HepG2 (cell line): Measurements from ENCODE around the gene RSF1. TPM values are rescaled to one million over a fixed set of nuclear protein-coding genes. Genes with fewer than 3 reads are reported as not detected.
A peak's percentile ranks its signal among the peaks of the same experiment; 100 is the strongest.

Experiments
- ADNP ChIP-seq: sonication (generic); formaldehyde crosslinking; IDR thresholded peaks from 2 replicates; pipeline ENCODE4 v1.4.0; 2020; ENCODE audit warnings: missing genetic modification reagents
- AGO1 ChIP-seq: fragments of 200-400 bp; formaldehyde crosslinking; IDR thresholded peaks from 2 replicates; pipeline ENCODE4 v1.6.1; 2017; ENCODE audit warnings: mild to moderate bottlenecking, low read depth, low read length, moderate library complexity; ENCODE audit not compliant: poor library complexity, severe bottlenecking
- CHD4 ChIP-seq: fragments of 200-600 bp; sonication (generic); IDR thresholded peaks from 2 replicates; pipeline ENCODE4 v1.7.0; 2017; ENCODE audit warnings: mild to moderate bottlenecking, low read length, borderline replicate concordance
- EEA1 ChIP-seq: sonication (generic); formaldehyde crosslinking; IDR thresholded peaks from 2 replicates; pipeline ENCODE4 v1.5.1; 2020; ENCODE audit warnings: mild to moderate bottlenecking, missing genetic modification reagents, borderline replicate concordance
- GMEB1 ChIP-seq: sonication (generic); formaldehyde crosslinking; IDR thresholded peaks from 2 replicates; pipeline ENCODE4 v1.5.1; 2020; ENCODE audit warnings: missing genetic modification reagents, mild to moderate bottlenecking, borderline replicate concordance
- HINFP ChIP-seq: sonication (generic); formaldehyde crosslinking; IDR thresholded peaks from 2 replicates; pipeline ENCODE4 v1.4.0; 2020; ENCODE audit warnings: low read depth, mild to moderate bottlenecking, missing genetic modification reagents
- KLF13 ChIP-seq: sonication (generic); formaldehyde crosslinking; IDR thresholded peaks from 2 replicates; pipeline ENCODE4 v1.4.0; 2020; ENCODE audit warnings: mild to moderate bottlenecking, missing genetic modification reagents
- POGZ ChIP-seq: sonication (generic); formaldehyde crosslinking; IDR thresholded peaks from 2 replicates; pipeline ENCODE4 v1.4.0; 2020; ENCODE audit warnings: mild to moderate bottlenecking, missing genetic modification reagents
- PRPF4 ChIP-seq: fragments of 200-400 bp; formaldehyde crosslinking; IDR thresholded peaks from 2 replicates; pipeline ENCODE4 v1.6.1; 2016; ENCODE audit warnings: low read length, low read depth; ENCODE audit not compliant: poor library complexity, severe bottlenecking
- REXO4 ChIP-seq: sonication (generic); formaldehyde crosslinking; IDR thresholded peaks from 2 replicates; pipeline ENCODE4 v1.8.0; 2022; ENCODE audit warnings: missing genetic modification reagents, mild to moderate bottlenecking, borderline replicate concordance
- THAP9 ChIP-seq: sonication (generic); formaldehyde crosslinking; IDR thresholded peaks from 2 replicates; pipeline ENCODE4; 2020; ENCODE audit warnings: missing genetic modification reagents, mild to moderate bottlenecking, borderline replicate concordance
- ZFYVE20 ChIP-seq: sonication (generic); formaldehyde crosslinking; IDR thresholded peaks from 2 replicates; pipeline ENCODE4 v1.8.0; 2023; ENCODE audit warnings: low read depth, mild to moderate bottlenecking, moderate library complexity, missing genetic modification reagents, borderline replicate concordance
- ZNF275 ChIP-seq: sonication (generic); formaldehyde crosslinking; IDR thresholded peaks from 2 replicates; pipeline ENCODE4 v1.8.0; 2022; ENCODE audit warnings: missing genetic modification reagents, mild to moderate bottlenecking, inconsistent platforms, borderline replicate concordance
- ZNF501 ChIP-seq: sonication (generic); formaldehyde crosslinking; IDR thresholded peaks from 2 replicates; pipeline ENCODE4 v1.5.1; 2020; ENCODE audit warnings: mild to moderate bottlenecking, moderate library complexity, missing genetic modification reagents
- ZNF543 ChIP-seq: sonication (generic); formaldehyde crosslinking; IDR thresholded peaks from 2 replicates; pipeline ENCODE4 v1.4.0; 2020; ENCODE audit warnings: mild to moderate bottlenecking, missing genetic modification reagents
- ZNF574 ChIP-seq: sonication (generic); formaldehyde crosslinking; IDR thresholded peaks from 2 replicates; pipeline ENCODE4 v1.4.0; 2020; ENCODE audit warnings: missing genetic modification reagents
- ZNF749 ChIP-seq: sonication (generic); formaldehyde crosslinking; IDR thresholded peaks from 2 replicates; pipeline ENCODE4 v1.8.0; 2022; ENCODE audit warnings: mild to moderate bottlenecking, missing genetic modification reagents, moderate library complexity, borderline replicate concordance
- polyA plus RNA-seq, 8 experiments: library from polyadenylated mRNA; depleted of rRNA in 3 of 8; stranded (reverse) in 7 of 8; unstranded in 1 of 8; fragments of >200 nt; fragmentation: Illumina TruSeq in 4 of 8; extraction: Trizol in 4 of 8; gene quantifications; 2 replicates each; pipeline versions ENCODE4 v1.2.1 to v1.2.3, GENCODE V29; 2011 to 2016; ENCODE audit warnings: low read depth in 4 of 8, missing spikeins in 1 of 8, mixed read lengths in 1 of 8; ENCODE audit not compliant: insufficient read depth in 1 of 8
- total RNA-seq, 5 experiments: library from RNA; depleted of rRNA; stranded (reverse); fragments of >200 nt; fragmentation: Illumina TruSeq; extraction: Trizol; gene quantifications; 2 replicates each; pipeline ENCODE4 v1.2.3, GENCODE V29; 2016; ENCODE audit warnings: low read depth in 1 of 5

The RSF1 gene
- total and polyA plus RNA-seq, 2 of the 13 experiments (the other 11 are each of a cell fraction or from before 2014, with no cell fraction given), result 15.5 to 33.1 TPM

GRCh38 chr11:77637345-77638165 is 183.0 kb downstream of the RSF1 start, which contains the start of gene CLNS1A (continued):
- peak; percentile 100 for TF ChIP-seq ZNF574
- TF ChIP-seq CHD4, result no peak
- no peak for TF ChIP-seq ADNP
- TF ChIP-seq ZNF275, result 0 out of 2 replicates have a peak, but pooled peaks have one; percentile 68
- peak; percentile 85 for TF ChIP-seq POGZ (CRISPR knock-in tag)
- TF ChIP-seq REXO4 (CRISPR knock-in tag), result no peak
- TF ChIP-seq ZNF543 (CRISPR knock-in tag), result peak; percentile 72; the same call in 1 of the 2 replicates
- TF ChIP-seq ZFYVE20 (CRISPR knock-in tag), result no peak
- TF ChIP-seq AGO1, result no peak
- peak; percentile 92 for TF ChIP-seq ZNF501
- peak; percentile 39; the same call in 1 of the 2 replicates for TF ChIP-seq HINFP
- peak; percentile 75; the same call in 1 of the 2 replicates for TF ChIP-seq GMEB1 (CRISPR knock-in tag)
- TF ChIP-seq THAP9 (CRISPR knock-in tag), result peak; percentile 91; the same call in 1 of the 2 replicates
- TF ChIP-seq EEA1 (CRISPR knock-in tag), result no peak; the same call in 1 of the 2 replicates
- peak; percentile 76; the same call in 1 of the 2 replicates for TF ChIP-seq ZNF749 (CRISPR knock-in tag)
- TF ChIP-seq PRPF4, result no peak
- no peak for TF ChIP-seq KLF13 (CRISPR knock-in tag)
